Suprapubic skin (tissue), 4 donors: ENCODE data around the gene CCDC92B. TPM values are rescaled to one million over a fixed set of nuclear protein-coding genes. Genes with fewer than 3 reads are reported as not detected.

Source experiments
- DNase-seq, 2 donors: peaks; one replicate each; pipeline ENCODE4 v3.0.0-alpha.2; 2019; ENCODE audit warnings: low spot score in 2 of 2
- H3K27ac ChIP-seq: fragments of 200-600 bp; sonication (generic); one replicate; pipeline ENCODE4 v1.5.1; 2019
- H3K27me3 ChIP-seq: fragments of 200-600 bp; sonication (generic); one replicate; pipeline ENCODE4 v1.5.1; 2019
- H3K36me3 ChIP-seq: fragments of 200-600 bp; sonication (generic); one replicate; pipeline ENCODE4 v1.5.1; 2019
- H3K4me1 ChIP-seq: fragments of 200-600 bp; sonication (generic); one replicate; pipeline ENCODE4 v1.5.1; 2019
- H3K4me3 ChIP-seq: fragments of 200-600 bp; sonication (generic); one replicate; pipeline ENCODE4 v1.5.1; 2019; ENCODE audit warnings: mild to moderate bottlenecking
- H3K9me3 ChIP-seq: fragments of 200-600 bp; sonication (generic); one replicate; pipeline ENCODE4 v1.5.1; 2019
- EP300 ChIP-seq: sonication (generic); formaldehyde crosslinking; IDR thresholded peaks from one replicate; pipeline ENCODE4 v1.6.1; 2017; ENCODE audit warnings: antibody characterized with exemption
- POLR2A ChIP-seq, 2 donors: fragments of 450-650 bp; IDR thresholded peaks; one replicate each; pipeline ENCODE4 v1.6.1; 2017; ENCODE audit warnings: antibody characterized with exemption in 2 of 2, mild to moderate bottlenecking in 2 of 2, moderate library complexity in 2 of 2
- POLR2AphosphoS5 ChIP-seq, 3 donors: sonication (generic); formaldehyde crosslinking; IDR thresholded peaks; one replicate each; pipeline ENCODE4 v1.6.1; 2017; ENCODE audit warnings: antibody characterized with exemption in 3 of 3
- WGBS: methylation state at CpG from one replicate; pipeline ENCODE4 v1.1.5; 2018; 5-methylcytosine and 5-hydroxymethylcytosine counted together
- total RNA-seq, 4 donors: library from RNA; depleted of rRNA; stranded (reverse); fragments of >200 nt; gene quantifications; one replicate each; pipeline ENCODE4 v1.1.0, GENCODE V29; 2016
- TF ChIP-seq, protein P1 (sequence below), 2 donors: fragments of 200-600 bp in 1 of 2; fragments of 450-650 bp in 1 of 2; sonication (generic) in 1 of 2; IDR thresholded peaks; one replicate each; pipeline ENCODE4 v1.5.1; 2016 to 2019; ENCODE audit warnings: antibody characterized with exemption in 2 of 2, mild to moderate bottlenecking in 1 of 2, moderate library complexity in 1 of 2

The CCDC92B gene
- total RNA-seq, 4 donors from 2014 or later, result 0.42 to 1.6 (median 0.84) TPM

DNA sequence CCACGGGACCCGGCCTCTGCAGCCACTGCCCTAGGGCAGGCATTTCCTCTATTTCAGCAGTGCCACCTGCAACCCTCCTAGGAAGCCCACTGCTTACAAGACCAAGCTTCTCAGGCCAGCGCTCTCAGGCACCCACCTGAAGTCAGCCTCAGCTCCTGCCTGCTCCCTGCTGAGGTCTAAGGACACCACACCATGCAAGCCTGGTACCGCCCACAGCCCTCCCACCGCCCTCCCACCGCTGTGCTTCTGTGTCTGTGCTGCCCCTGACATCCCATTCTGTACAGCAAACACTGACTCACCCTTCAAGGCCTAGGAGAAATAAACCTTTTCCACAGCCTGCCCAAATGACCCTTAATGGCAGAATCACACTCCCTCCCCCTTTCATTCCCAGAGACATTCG is 44.2 kb downstream of the CCDC92B start:
- Histone ChIP-seq H3K27me3 (no peaks in the 10 kb centered on the region), H3K4me3 (no peak overlapping the region), H3K27ac (no peak overlapping the region), H3K9me3 (no peaks in the 10 kb centered on the region), H3K4me1 (peaks cover 52% of the 10 kb centered on the region), H3K36me3 (peaks cover 41% of the 10 kb centered on the region)
- peak in 1 of 2 donors; percentile 55 for DNase-seq
- TF ChIP-seq POLR2AphosphoS5 (IDR thresholded peaks at IDR 0.05) (no peak), EP300 (no peak), POLR2A (IDR thresholded peaks at IDR 0.05) (no peak)
- TF ChIP-seq, protein P1, sequence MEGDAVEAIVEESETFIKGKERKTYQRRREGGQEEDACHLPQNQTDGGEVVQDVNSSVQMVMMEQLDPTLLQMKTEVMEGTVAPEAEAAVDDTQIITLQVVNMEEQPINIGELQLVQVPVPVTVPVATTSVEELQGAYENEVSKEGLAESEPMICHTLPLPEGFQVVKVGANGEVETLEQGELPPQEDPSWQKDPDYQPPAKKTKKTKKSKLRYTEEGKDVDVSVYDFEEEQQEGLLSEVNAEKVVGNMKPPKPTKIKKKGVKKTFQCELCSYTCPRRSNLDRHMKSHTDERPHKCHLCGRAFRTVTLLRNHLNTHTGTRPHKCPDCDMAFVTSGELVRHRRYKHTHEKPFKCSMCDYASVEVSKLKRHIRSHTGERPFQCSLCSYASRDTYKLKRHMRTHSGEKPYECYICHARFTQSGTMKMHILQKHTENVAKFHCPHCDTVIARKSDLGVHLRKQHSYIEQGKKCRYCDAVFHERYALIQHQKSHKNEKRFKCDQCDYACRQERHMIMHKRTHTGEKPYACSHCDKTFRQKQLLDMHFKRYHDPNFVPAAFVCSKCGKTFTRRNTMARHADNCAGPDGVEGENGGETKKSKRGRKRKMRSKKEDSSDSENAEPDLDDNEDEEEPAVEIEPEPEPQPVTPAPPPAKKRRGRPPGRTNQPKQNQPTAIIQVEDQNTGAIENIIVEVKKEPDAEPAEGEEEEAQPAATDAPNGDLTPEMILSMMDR (IDR thresholded peaks at IDR 0.05), result no peak
- 95% methylated on average over 6 of the region's 7 CpGs for WGBS

DNA sequence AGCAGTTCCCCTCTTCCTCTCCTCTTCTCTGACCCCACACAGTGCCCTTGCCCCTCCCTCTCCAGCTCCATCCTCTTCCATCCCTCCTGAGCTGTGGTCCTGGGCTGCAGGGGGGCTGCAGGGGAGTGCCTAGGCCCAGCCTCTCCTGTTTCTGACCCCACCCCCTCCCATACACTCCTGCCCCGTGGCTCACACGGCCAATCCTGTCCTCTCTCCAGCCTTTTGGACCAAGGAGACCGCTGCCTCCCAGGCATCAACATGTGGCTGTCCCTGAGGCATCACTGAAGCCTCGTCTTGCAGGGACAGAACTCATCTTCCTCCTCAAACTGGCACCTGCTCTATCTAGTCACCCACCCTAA is 44.6 kb downstream of the CCDC92B start:
- Histone ChIP-seq H3K4me3 (no peak overlapping the region), H3K9me3 (no peaks in the 10 kb centered on the region), H3K36me3 (peaks cover 45% of the 10 kb centered on the region), H3K27ac (no peak overlapping the region), H3K4me1 (peaks cover 48% of the 10 kb centered on the region), H3K27me3 (no peaks in the 10 kb centered on the region)
- DNase-seq, result peak in 1 of 2 donors; percentile 43
- 83% methylated on average over 4 of the region's 4 CpGs for WGBS
- TF ChIP-seq POLR2A (IDR thresholded peaks at IDR 0.05) (no peak), POLR2AphosphoS5 (IDR thresholded peaks at IDR 0.05) (no peak), EP300 (no peak)
- TF ChIP-seq, protein P1 (IDR thresholded peaks at IDR 0.05), result no peak

DNA sequence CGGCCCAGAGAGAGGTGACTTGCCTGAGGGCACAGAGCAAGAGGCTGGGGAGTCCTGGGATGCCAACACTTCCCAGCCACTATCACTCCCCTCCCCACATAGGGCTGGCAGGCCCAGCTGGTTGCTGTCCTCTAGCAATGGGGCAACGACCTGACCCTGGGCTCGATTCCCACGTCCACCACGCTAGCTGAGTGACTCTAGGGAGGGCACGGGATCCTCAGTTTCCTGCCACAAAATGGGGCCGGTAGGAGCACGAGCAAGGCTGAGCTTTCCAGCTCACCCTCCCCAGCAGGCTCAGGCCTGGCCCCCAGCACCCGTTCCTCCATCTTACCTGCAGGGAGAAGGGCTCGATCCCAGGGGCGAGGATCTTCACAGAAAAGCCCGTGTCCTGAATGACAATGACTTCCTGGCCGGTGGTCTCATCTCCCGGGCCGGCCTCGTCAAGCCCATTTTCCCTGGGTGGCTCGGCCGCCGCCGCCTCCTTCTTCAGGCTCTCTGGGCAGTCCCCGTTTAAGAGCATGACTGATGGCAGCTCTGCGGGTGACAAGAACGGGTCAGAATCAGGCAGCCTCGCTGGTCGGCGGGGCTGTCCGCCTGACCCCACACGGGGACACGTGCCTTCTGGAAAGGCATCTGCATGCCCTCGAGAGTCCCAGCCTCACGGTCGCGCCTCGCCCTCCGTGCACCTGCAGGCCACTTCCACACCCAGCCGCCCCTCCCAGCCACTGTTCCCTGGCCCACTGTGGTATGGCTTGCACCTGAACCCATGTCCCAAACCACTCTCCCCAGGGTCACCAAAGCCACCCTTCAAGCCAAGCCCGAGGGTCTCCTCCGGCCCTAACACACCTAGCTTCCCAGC is 45.2 kb downstream of the CCDC92B start:
- DNase-seq, result peak in 1 of 2 donors; percentile 60
- Histone ChIP-seq H3K4me3 (no peak overlapping the region), H3K36me3 (peaks cover 51% of the 10 kb centered on the region), H3K27ac (no peak overlapping the region), H3K27me3 (no peaks in the 10 kb centered on the region), H3K4me1 (peaks cover 42% of the 10 kb centered on the region), H3K9me3 (no peaks in the 10 kb centered on the region)
- TF ChIP-seq, protein P1 (IDR thresholded peaks at IDR 0.05), result no peak
- no peak for TF ChIP-seq POLR2AphosphoS5 (IDR thresholded peaks at IDR 0.05)
- TF ChIP-seq EP300, result no peak
- TF ChIP-seq POLR2A (IDR thresholded peaks at IDR 0.05), result no peak
- 87% methylated on average over 13 of the region's 38 CpGs for WGBS

DNA sequence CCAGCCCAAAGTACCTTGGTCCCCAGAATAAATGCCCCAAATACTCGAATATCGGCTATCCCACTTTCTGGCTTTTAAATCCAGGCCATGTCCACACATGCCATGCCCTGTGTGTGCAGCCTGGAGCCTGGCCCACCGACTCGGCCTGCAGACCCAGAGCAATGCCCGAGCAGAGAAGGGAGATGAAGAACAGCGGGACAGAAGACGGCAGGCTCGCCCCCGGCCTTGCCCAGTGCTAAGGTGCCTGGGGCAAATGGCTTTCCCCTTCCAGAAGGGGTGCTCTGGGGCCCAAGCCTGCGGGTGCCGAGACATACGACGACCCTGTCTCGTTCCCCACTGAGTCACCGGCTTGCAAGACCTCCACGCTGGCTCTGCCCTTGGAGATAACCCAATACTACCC is 45.8 kb downstream of the CCDC92B start:
- 82% methylated on average over 4 of the region's 16 CpGs for WGBS

DNA sequence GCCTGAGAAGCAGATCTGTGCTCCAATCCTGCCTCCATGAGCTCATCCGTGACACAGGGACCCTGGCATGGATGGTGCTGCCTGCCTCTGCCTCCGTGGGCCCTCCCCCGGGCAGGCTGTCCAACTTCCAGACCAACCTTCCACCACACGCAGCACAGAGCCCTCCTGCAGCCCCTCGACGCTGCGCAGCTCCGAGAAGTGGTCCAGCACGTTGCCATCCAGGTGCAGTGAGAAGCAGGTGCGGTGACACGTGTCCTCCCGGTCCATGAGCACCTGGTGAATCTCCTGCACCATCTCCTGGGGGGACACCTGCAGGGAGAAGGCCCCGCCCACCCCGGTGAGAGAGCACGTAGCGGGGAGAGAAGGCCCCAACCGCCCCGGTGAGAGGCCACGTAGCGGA is 46.3 kb downstream of the CCDC92B start:
- Histone ChIP-seq H3K27me3 (no peaks in the 10 kb centered on the region), H3K4me1 (peaks cover 31% of the 10 kb centered on the region), H3K4me3 (no peak overlapping the region), H3K27ac (no peak overlapping the region), H3K9me3 (no peaks in the 10 kb centered on the region), H3K36me3 (peaks cover 61% of the 10 kb centered on the region)
- TF ChIP-seq POLR2AphosphoS5 (IDR thresholded peaks at IDR 0.05), result no peak
- peak; percentile 41 to 72 for DNase-seq
- 94% methylated on average over 14 of the region's 20 CpGs for WGBS

More for the DNA sequence above, 45.8 kb downstream of the CCDC92B start:
- no peaks in the 10 kb centered on the region for H3K27me3 ChIP-seq
- H3K4me3 ChIP-seq, result no peak overlapping the region
- peaks cover 35% of the 10 kb centered on the region for H3K4me1 ChIP-seq
- peak; percentile 53 to 66 for DNase-seq
- TF ChIP-seq POLR2A (IDR thresholded peaks at IDR 0.05) (no peak), EP300 (no peak), POLR2AphosphoS5 (IDR thresholded peaks at IDR 0.05) (no peak)
- H3K9me3 ChIP-seq, result no peaks in the 10 kb centered on the region
- H3K36me3 ChIP-seq, result peaks cover 57% of the 10 kb centered on the region
- no peak overlapping the region for H3K27ac ChIP-seq

DNA sequence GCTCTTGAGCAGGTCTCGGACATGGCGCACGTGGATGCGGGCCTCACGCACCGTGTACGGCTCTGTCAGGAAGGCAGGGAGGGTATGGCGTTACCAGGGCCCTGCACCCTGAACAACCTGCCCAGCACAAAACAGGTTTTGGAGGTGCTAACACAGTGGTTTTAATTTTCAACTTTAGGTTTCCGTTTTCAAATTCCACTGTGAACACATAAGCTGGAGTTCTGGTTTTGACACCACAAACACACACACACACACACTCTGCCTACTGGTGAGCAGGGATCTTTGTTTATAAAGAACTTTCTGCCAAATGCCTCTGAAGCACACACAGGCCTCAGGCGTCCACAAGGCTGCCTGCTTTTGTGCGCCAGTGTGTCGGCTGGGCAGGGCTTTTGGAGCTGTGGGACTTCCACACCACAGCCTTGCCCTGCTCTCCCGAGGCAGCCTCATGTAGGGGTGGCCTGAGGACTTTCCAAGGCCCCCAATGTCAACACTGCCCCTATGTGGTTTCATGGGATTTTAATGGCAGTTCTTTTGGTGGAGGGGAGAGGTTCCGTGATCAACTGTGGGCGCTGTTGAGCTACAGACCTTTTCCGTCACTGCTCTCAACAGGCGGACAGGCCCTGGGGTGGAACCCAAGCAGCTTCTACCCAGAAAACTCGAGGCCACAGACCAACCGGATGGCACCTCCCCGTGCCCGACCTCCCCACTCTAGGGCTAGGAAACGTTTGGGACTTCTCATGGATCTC is 47.3 kb downstream of the CCDC92B start:
- TF ChIP-seq EP300 (no peak), POLR2AphosphoS5 (IDR thresholded peaks at IDR 0.05) (no peak), POLR2A (IDR thresholded peaks at IDR 0.05) (no peak)
- TF ChIP-seq, protein P1 (IDR thresholded peaks at IDR 0.05), result no peak
- Histone ChIP-seq H3K27me3 (no peaks in the 10 kb centered on the region), H3K4me3 (no peak overlapping the region), H3K36me3 (peaks cover 72% of the 10 kb centered on the region), H3K4me1 (peaks cover 21% of the 10 kb centered on the region), H3K9me3 (no peaks in the 10 kb centered on the region), H3K27ac (peak overlapping the region; percentile 31)
- peak; percentile 46 to 74 for DNase-seq
- WGBS, result 81% methylated on average over 18 of the region's 22 CpGs
